ENCODE results near the gene PZP. TPM values are rescaled to one million over a fixed set of nuclear protein-coding genes. Genes with fewer than 3 reads are reported as not detected.

PZP gene
- total RNA-seq, 1 donor from 2014 or later: 0.07 TPM

GRCh38 chr12:9115731-9116559 is 92.2 kb downstream of the PZP start, which contains the start of gene A2M:
TSS of gene A2M (minus strand) at chr12:9115919. CDS start at chr12:9115849, 70 bp downstream.
- no peaks in the 10 kb centered on the region for H3K9me3 Mint-ChIP-seq
- peaks cover 6% of the 10 kb centered on the region for H3K27me3 Mint-ChIP-seq
- peaks cover 5% of the 10 kb centered on the region for H3K4me1 Mint-ChIP-seq (ENCODE audit: unreplicated experiment)
- H3K4me3 Mint-ChIP-seq: peak within 1 kb of the TSS; percentile 50
- no peak within 1 kb of the TSS for H3K27ac Mint-ChIP-seq
- H3K36me3 Mint-ChIP-seq: peaks cover 4% of the 10 kb centered on the region
- no peak for DNase-seq (ENCODE audit: extremely low spot score, unreplicated experiment)
- no peak for TF ChIP-seq CTCF (conservative IDR thresholded peaks at IDR 0.05)

DNA sequence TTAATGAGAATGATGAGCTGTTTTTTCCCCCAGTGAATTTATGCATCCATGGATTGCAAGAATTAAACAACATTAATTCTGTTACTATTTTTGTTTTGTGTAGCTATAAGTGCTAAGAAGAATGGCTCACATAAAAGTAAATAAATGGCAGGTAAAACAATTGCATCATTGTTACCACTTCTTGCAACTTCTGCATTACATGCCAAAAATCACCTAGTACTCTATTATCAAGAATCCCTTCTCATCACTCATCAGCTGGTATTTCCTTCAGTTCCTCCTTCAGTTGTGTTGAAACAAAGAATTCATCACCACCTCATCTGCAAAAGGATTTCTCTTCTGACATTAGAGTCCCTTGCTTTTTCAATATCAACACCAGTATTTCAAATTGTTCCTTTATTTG is 93.2 kb downstream of the PZP start:
- Mint-ChIP-seq H3K9me3 (no peaks in the 10 kb centered on the region), H3K4me3 (peak overlapping the region; percentile 42), H3K27me3 (peaks cover 3% of the 10 kb centered on the region)

GRCh38 chr12:9113987-9114309 is 94.2 kb downstream of the PZP start:
- Mint-ChIP-seq H3K4me3 (no peak overlapping the region), H3K27ac (no peak overlapping the region), H3K9me3 (no peaks in the 10 kb centered on the region), H3K36me3 (peaks cover 4% of the 10 kb centered on the region), H3K27me3 (peaks cover 3% of the 10 kb centered on the region), H3K4me1 (ENCODE audit: unreplicated experiment) (peaks cover 5% of the 10 kb centered on the region)
- no peak for TF ChIP-seq CTCF (conservative IDR thresholded peaks at IDR 0.05)
- no peak for DNase-seq (ENCODE audit: extremely low spot score, unreplicated experiment)

More for the DNA sequence above, 93.2 kb downstream of the PZP start:
- no peak for DNase-seq (ENCODE audit: extremely low spot score, unreplicated experiment)
- Mint-ChIP-seq H3K36me3 (peaks cover 4% of the 10 kb centered on the region), H3K27ac (no peak overlapping the region), H3K4me1 (ENCODE audit: unreplicated experiment) (peaks cover 5% of the 10 kb centered on the region)
- no peak for TF ChIP-seq CTCF (conservative IDR thresholded peaks at IDR 0.05)

- DNase-seq (ENCODE audit: extremely low spot score, unreplicated experiment): no peak
- Mint-ChIP-seq H3K27me3 (no peaks in the 10 kb centered on the region), H3K4me3 (no peak overlapping the region), H3K4me1 (ENCODE audit: unreplicated experiment) (peaks cover 5% of the 10 kb centered on the region), H3K9me3 (no peaks in the 10 kb centered on the region), H3K27ac (no peak overlapping the region), H3K36me3 (peaks cover 8% of the 10 kb centered on the region)
- no peak for TF ChIP-seq CTCF (conservative IDR thresholded peaks at IDR 0.05)
Measured at GRCh38 chr12:9113296-9113986, 94.8 kb downstream of the PZP start.

DNA sequence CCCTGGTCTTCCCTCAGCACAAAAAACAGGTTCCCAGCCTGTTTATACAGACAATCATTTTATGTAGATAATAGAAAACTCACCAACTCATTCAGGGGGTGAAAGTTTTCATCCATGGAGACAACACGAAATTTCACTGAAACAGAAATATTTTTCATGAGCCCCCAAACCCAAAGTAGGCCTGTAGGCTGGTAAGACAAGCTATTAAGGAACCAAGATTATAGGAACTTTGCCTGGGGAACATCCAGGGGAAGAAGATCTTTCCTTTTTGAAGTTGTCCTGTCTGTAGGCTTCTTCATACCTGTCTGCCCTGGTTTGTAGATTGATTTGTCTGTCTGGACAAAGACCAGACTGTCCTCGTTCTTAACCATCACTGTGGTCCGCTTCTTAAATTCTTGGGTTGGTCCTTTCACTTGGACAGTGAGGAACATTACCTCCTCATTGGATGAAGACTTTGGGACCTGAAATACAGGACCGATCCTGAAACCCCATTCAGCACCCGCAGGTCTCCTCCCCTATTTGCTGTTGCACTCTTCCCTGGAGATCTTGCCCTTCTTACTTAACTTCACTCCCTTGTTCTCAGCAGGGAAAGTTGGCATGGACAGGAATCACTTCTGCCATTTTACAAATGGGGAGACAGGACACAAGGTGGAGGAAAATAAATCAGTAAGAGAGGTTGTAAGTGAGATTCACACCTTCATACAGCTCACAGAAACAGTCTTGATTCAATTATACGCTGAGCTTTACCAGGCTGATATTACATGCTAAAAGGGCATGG is 95.9 kb downstream of the PZP start:
- Mint-ChIP-seq H3K4me3 (no peak overlapping the region), H3K4me1 (ENCODE audit: unreplicated experiment) (peaks cover 5% of the 10 kb centered on the region), H3K36me3 (peaks cover 8% of the 10 kb centered on the region), H3K27ac (no peak overlapping the region), H3K27me3 (no peaks in the 10 kb centered on the region), H3K9me3 (no peaks in the 10 kb centered on the region)
- TF ChIP-seq CTCF (conservative IDR thresholded peaks at IDR 0.05): no peak
- DNase-seq (ENCODE audit: extremely low spot score, unreplicated experiment): no peak

Measured in type B pancreatic cell (in vitro differentiated cells).